BJ (cell line): Measurements from ENCODE around the gene RHBDL1. TPM values are rescaled to one million over a fixed set of nuclear protein-coding genes. Genes with fewer than 3 reads are reported as not detected.

Experiments used
- CTCF ChIA-PET: fragments of 350-600 bp; formaldehyde crosslinking; extraction: SDS; loops from one replicate; lab custom pipeline; 2021; ENCODE audit warnings: antibody characterized with exemption, inconsistent platforms; lab: Yijun Ruan, JAX
- POLR2A ChIA-PET: fragments of 300-600 bp; sonication (Branson Sonifier 250); formaldehyde crosslinking; extraction: SDS; loops from one replicate; lab custom pipeline; 2021; ENCODE audit warnings: antibody characterized with exemption; lab: Charles Lee
- DNase-seq: peaks from one replicate; pipeline ENCODE4 v3.0.0-alpha.2; 2011; ENCODE audit warnings: low read depth
- H3K27me3 ChIP-seq: 2 replicates; pipeline ENCODE4 v1.6.0; 2011; ENCODE audit warnings: low read length; ENCODE audit not compliant: control insufficient read depth, insufficient read depth
- H3K36me3 ChIP-seq: 2 replicates; pipeline ENCODE4 v1.5.1; 2011; ENCODE audit warnings: low read length; ENCODE audit not compliant: control insufficient read depth, insufficient read depth
- H3K4me3 ChIP-seq: 2 replicates; pipeline ENCODE4 v1.5.1; 2011; ENCODE audit warnings: low read depth, mild to moderate bottlenecking, control low read depth, low read length
- polyA plus RNA-seq: library from polyadenylated mRNA; depleted of rRNA; stranded (reverse); fragments of >200 nt; gene quantifications from 2 replicates; pipeline ENCODE4 v1.2.3, GENCODE V29; 2011
- TF ChIP-seq, protein P1 (sequence below): IDR thresholded peaks from 2 replicates; pipeline ENCODE4 v1.5.1; 2011; ENCODE audit warnings: low read depth, mild to moderate bottlenecking, control low read depth, inconsistent platforms, low read length, moderate library complexity; ENCODE audit not compliant: insufficient read depth

Gene RHBDL1
- polyA plus RNA-seq, 1 experiment: 1.3 TPM

DNA sequence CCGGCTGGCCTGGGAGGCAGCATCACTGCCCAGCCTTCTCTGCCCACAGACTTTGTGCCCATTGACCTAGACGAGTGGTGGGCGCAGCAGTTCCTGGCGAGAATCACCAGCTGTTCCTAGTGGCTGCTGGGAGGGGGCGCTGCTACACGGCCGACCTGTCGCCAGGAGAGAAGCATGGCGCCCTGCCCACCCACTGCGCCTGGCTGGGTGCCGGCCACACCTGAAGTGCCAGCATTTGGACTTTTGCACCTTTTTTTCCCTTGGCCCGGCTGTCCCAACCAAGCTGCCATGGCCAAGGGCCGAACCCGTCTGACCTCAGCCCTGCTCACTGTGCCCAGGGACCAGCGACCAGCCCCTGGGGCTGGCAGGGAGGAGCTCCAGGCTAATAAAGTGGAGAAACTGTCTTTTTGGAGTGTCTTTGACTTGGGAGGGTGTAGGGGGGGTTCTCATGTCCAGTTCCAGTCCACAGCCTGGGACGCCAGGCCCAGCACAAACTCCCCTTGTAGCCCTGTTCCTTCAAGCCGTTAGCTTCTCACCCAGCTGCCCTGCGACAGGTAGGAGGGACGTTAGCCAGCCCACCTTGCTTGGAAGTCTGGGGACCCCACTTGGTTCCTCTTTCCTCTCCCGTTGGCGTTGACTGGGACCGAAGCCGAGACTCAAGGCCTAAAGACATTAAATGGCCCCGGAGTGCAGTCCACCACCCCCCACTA is 27.2 kb upstream of the RHBDL1 start:
- no peak for DNase-seq
- CTCF ChIA-PET: interaction anchor here (0.6 to 1.5 kb wide), 3 partner anchors 13 to 17 kb away, joined by 3 to 6 read pairs (median 4); no protein-coding TSS in a partner anchor
- TF ChIP-seq, protein P1, sequence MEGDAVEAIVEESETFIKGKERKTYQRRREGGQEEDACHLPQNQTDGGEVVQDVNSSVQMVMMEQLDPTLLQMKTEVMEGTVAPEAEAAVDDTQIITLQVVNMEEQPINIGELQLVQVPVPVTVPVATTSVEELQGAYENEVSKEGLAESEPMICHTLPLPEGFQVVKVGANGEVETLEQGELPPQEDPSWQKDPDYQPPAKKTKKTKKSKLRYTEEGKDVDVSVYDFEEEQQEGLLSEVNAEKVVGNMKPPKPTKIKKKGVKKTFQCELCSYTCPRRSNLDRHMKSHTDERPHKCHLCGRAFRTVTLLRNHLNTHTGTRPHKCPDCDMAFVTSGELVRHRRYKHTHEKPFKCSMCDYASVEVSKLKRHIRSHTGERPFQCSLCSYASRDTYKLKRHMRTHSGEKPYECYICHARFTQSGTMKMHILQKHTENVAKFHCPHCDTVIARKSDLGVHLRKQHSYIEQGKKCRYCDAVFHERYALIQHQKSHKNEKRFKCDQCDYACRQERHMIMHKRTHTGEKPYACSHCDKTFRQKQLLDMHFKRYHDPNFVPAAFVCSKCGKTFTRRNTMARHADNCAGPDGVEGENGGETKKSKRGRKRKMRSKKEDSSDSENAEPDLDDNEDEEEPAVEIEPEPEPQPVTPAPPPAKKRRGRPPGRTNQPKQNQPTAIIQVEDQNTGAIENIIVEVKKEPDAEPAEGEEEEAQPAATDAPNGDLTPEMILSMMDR: peak; percentile 52
- peaks cover 5% of the 10 kb centered on the region for H3K36me3 ChIP-seq
- peak overlapping the region; percentile 68 for H3K4me3 ChIP-seq
- POLR2A ChIA-PET: no interaction called here
- no peaks in the 10 kb centered on the region for H3K27me3 ChIP-seq

DNA sequence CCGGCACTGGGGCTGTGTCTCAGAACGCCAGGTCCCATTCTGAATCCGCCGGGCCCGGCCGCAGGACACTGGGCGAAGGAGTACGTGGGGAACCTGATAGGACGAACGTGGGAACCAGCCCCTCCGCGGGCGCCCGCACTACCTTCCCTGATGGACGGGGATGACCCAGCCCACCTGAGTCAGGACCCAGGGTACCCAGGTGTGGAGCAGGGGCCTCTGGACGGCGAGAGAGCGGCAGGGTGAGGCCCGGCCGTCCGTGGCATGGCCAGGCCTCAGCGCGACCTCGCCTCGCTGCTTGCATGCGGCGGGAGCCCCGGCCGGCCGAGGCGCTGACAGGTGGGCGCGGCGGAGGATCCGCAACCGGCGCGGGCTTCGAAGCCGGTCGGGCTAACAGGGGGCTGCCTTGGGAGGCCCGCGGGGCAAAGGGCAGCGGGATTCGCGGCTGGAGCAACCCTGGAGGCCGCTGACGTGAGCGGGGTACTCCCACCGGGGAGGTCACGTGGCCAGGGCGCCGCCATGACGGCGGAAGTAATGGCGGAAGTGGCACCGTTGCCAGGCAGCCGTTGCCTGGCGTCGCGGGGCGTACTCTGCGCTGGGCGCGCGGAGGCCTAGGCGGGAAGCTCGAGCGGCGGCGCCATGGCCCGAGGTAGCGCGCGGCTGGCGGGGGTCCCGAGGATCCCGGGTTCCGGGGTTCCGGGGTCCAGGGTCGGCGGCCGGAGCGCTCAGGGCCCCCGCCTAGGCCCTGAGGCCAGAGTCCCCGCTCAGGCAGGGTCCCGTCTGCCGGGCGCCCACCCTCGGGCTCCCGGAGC is 26.5 kb upstream of the RHBDL1 start, which contains the start of gene WDR90:
TSS of gene WDR90 (plus strand) at position 585 of the 809 bp plus-strand sequence. CDS start at position 637, 52 bp downstream.
- Histone ChIP-seq H3K27me3 (no peaks in the 10 kb centered on the region), H3K4me3 (peak within 1 kb of the TSS; percentile 68), H3K36me3 (peaks cover 5% of the 10 kb centered on the region)
- TF ChIP-seq, protein P1: no peak
- DNase-seq: peak; percentile 37
- ChIA-PET CTCF (interaction anchor here (1.0 to 1.6 kb wide), 3 partner anchors 12 to 16 kb away, joined by 3 to 6 read pairs (median 4); no protein-coding TSS in a partner anchor), POLR2A (no interaction called here)

DNA sequence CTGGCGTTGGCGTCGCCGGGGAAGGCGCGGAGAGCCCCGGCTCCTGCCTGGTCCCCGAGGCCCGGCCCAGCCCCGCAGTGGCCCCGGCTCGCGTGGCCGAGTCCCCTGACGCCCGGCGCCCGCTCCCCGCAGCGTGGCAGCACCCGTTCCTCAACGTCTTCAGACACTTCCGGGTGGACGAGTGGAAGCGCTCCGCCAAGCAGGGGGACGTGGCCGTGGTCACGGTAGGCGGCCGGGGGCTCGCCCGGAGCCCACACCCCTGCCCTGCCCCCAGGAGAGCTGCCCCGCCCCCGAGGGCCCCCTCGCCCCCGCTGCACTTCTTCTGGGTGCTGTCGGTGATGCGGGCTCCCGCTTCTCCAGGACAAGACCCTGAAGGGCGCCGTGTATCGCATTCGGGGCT is 25.8 kb upstream of the RHBDL1 start:
- TF ChIP-seq, protein P1: no peak
- no peak for DNase-seq
- Histone ChIP-seq H3K36me3 (peaks cover 5% of the 10 kb centered on the region), H3K27me3 (no peaks in the 10 kb centered on the region), H3K4me3 (peak overlapping the region; percentile 68)
- CTCF ChIA-PET: interaction anchor here (1.6 kb wide), 1 partner anchor 11 kb away, joined by 4 read pairs; no protein-coding TSS in a partner anchor
- POLR2A ChIA-PET: no interaction called here

DNA sequence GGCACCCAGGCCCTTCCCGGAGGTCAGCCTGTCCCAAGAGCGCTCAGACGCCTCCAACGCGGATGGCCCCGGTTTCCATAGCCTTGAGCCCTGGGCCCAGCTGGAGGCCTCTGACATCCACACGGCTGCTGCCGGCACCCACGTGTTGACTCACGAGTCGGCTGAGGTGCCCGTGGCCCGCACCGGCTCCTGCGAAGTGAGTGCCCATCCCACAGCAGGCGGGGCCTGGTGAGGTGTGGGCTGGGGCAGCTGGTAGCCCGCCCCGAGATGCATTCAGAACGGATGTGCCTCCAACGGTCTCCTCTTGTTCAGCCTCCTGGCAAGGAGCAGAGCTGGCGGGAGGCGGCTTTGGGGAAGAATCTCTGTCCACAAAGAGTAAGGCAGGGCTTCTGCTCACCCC is 23.6 kb upstream of the RHBDL1 start:
- Histone ChIP-seq H3K4me3 (no peak overlapping the region), H3K27me3 (no peaks in the 10 kb centered on the region), H3K36me3 (peaks cover 5% of the 10 kb centered on the region)
- DNase-seq: no peak
- POLR2A ChIA-PET: interaction anchor here (0.6 kb wide), 1 partner anchor 52 kb away, joined by 3 read pairs; no protein-coding TSS in a partner anchor
- TF ChIP-seq, protein P1: no peak
- CTCF ChIA-PET: interaction anchor here (1.8 kb wide), 1 partner anchor 9 kb away, joined by 8 read pairs; no protein-coding TSS in a partner anchor
